Mucosa of rectum (tissue), 2 donors: ENCODE data around the gene PIGR.

ENCODE experiments used
- H3K27ac ChIP-seq, 2 donors: one replicate each; pipeline ENCODE4 v1.7.0; 2013; ENCODE audit warnings: inconsistent platforms in 2 of 2, low read depth in 2 of 2, low read length in 2 of 2
- H3K27me3 ChIP-seq, 2 donors: one replicate each; pipeline ENCODE4 v1.7.0; 2013; ENCODE audit warnings: low read length in 2 of 2; ENCODE audit not compliant: control insufficient read depth in 2 of 2, insufficient read depth in 2 of 2
- H3K36me3 ChIP-seq, 2 donors: one replicate each; pipeline ENCODE4 v1.7.0; 2013; ENCODE audit warnings: low read length in 2 of 2; ENCODE audit not compliant: control insufficient read depth in 2 of 2, insufficient read depth in 2 of 2
- H3K4me1 ChIP-seq, 2 donors: one replicate each; pipeline ENCODE4 v1.7.0; 2013; ENCODE audit warnings: low read length in 2 of 2, mild to moderate bottlenecking in 1 of 2; ENCODE audit not compliant: control insufficient read depth in 2 of 2, insufficient read depth in 2 of 2
- H3K4me3 ChIP-seq, 2 donors: one replicate each; pipeline ENCODE4 v1.7.0; 2013; ENCODE audit warnings: low read length in 2 of 2
- H3K9ac ChIP-seq, 2 donors: one replicate each; pipeline ENCODE4 v1.7.0; 2013; ENCODE audit warnings: low read length in 2 of 2, low read depth in 1 of 2, mild to moderate bottlenecking in 1 of 2
- H3K9me3 ChIP-seq, 2 donors: one replicate each; pipeline ENCODE4 v1.7.0; 2013; ENCODE audit warnings: low read length in 2 of 2; ENCODE audit not compliant: control insufficient read depth in 2 of 2
- donor health status: healthy.
- donor health status: Normal muscosa, but diverticular disease.

PIGR gene

GRCh38 chr1:206951318-206952100 lies 5.2 kb upstream of the PIGR start:
- Histone ChIP-seq H3K36me3 (no peaks in the 10 kb centered on the region), H3K27ac (peak overlapping the region; percentile 89 to 91), H3K9me3 (no peaks in the 10 kb centered on the region), H3K4me1 (peaks cover 61 to 87% of the 10 kb centered on the region in 2 donors), H3K27me3 (no peaks in the 10 kb centered on the region), H3K9ac (peak overlapping the region in 1 of 2 donors; percentile 50), H3K4me3 (peak overlapping the region in 1 of 2 donors; percentile 8)

- no peaks in the 10 kb centered on the region for H3K9me3 ChIP-seq
- H3K9ac ChIP-seq, result no peak overlapping the region
- no peak overlapping the region for H3K27ac ChIP-seq
- H3K4me1 ChIP-seq, result peaks cover 48 to 71% of the 10 kb centered on the region in 2 donors
- no peaks in the 10 kb centered on the region for H3K27me3 ChIP-seq
- H3K4me3 ChIP-seq, result no peak overlapping the region
- peaks cover 0 to 7% of the 10 kb centered on the region in 2 donors for H3K36me3 ChIP-seq
Measured at GRCh38 chr1:206949641-206950040, 3.4 kb upstream of the PIGR start.

- peaks cover 0 to 9% of the 10 kb centered on the region in 2 donors for H3K36me3 ChIP-seq
- H3K27ac ChIP-seq, result no peak overlapping the region
- no peaks in the 10 kb centered on the region for H3K27me3 ChIP-seq
- peaks cover 44 to 66% of the 10 kb centered on the region in 2 donors for H3K4me1 ChIP-seq
- H3K9ac ChIP-seq, result no peak overlapping the region
- no peak overlapping the region for H3K4me3 ChIP-seq
- no peaks in the 10 kb centered on the region for H3K9me3 ChIP-seq
Measured at GRCh38 chr1:206949208-206949607, 2.9 kb upstream of the PIGR start.

- Histone ChIP-seq H3K27ac (peak overlapping the region; percentile 83 to 90), H3K4me1 (peaks cover 42 to 62% of the 10 kb centered on the region in 2 donors), H3K4me3 (peak overlapping the region; percentile 82 to 99), H3K9me3 (no peaks in the 10 kb centered on the region), H3K36me3 (peaks cover 9 to 24% of the 10 kb centered on the region in 2 donors), H3K27me3 (no peaks in the 10 kb centered on the region), H3K9ac (peak overlapping the region; percentile 81 to 99)
Measured at GRCh38 chr1:206947255-206947654, 989 bp upstream of the PIGR start.

- Histone ChIP-seq H3K36me3 (peaks cover 13 to 33% of the 10 kb centered on the region in 2 donors), H3K9me3 (no peaks in the 10 kb centered on the region), H3K27me3 (no peaks in the 10 kb centered on the region), H3K27ac (peak overlapping the region; percentile 83 to 90), H3K4me1 (peaks cover 43 to 60% of the 10 kb centered on the region in 2 donors), H3K9ac (peak overlapping the region; percentile 81 to 99), H3K4me3 (peak overlapping the region; percentile 82 to 99)
Measured at GRCh38 chr1:206945779-206946178, 487 bp downstream of the PIGR start.

GRCh38 chr1:206944703-206945102 lies 1.6 kb downstream of the PIGR start:
- Histone ChIP-seq H3K27ac (peak overlapping the region; percentile 83 to 90), H3K9me3 (no peaks in the 10 kb centered on the region), H3K9ac (peak overlapping the region; percentile 81 to 99), H3K27me3 (no peaks in the 10 kb centered on the region), H3K4me1 (peaks cover 48 to 63% of the 10 kb centered on the region in 2 donors), H3K36me3 (peaks cover 21 to 41% of the 10 kb centered on the region in 2 donors), H3K4me3 (peak overlapping the region; percentile 82 to 99)

- peak overlapping the region; percentile 56 to 81 for H3K9ac ChIP-seq
- no peaks in the 10 kb centered on the region for H3K9me3 ChIP-seq
- no peaks in the 10 kb centered on the region for H3K27me3 ChIP-seq
- H3K27ac ChIP-seq, result peak overlapping the region; percentile 90
- peaks cover 38 to 63% of the 10 kb centered on the region in 2 donors for H3K4me1 ChIP-seq
- H3K4me3 ChIP-seq, result peak overlapping the region; percentile 50 to 99
- peaks cover 42 to 61% of the 10 kb centered on the region in 2 donors for H3K36me3 ChIP-seq
Measured at GRCh38 chr1:206941766-206942418, 4.4 kb downstream of the PIGR start.

- H3K27ac ChIP-seq, result peak overlapping the region; percentile 84 to 90
- peaks cover 38 to 65% of the 10 kb centered on the region in 2 donors for H3K4me1 ChIP-seq
- no peaks in the 10 kb centered on the region for H3K9me3 ChIP-seq
- peak overlapping the region; percentile 14 to 66 for H3K9ac ChIP-seq
- no peaks in the 10 kb centered on the region for H3K27me3 ChIP-seq
- peaks cover 54 to 75% of the 10 kb centered on the region in 2 donors for H3K36me3 ChIP-seq
- H3K4me3 ChIP-seq, result peak overlapping the region; percentile 50 to 68
Measured at GRCh38 chr1:206940588-206940936, 5.7 kb downstream of the PIGR start.

- Histone ChIP-seq H3K36me3 (peaks cover 60 to 77% of the 10 kb centered on the region in 2 donors), H3K9ac (peak overlapping the region in 1 of 2 donors; percentile 66), H3K9me3 (no peaks in the 10 kb centered on the region), H3K4me1 (peaks cover 38 to 65% of the 10 kb centered on the region in 2 donors), H3K4me3 (peak overlapping the region; percentile 50 to 68), H3K27me3 (no peaks in the 10 kb centered on the region), H3K27ac (peak overlapping the region; percentile 84 to 90)
Measured at GRCh38 chr1:206939841-206940587, 6.3 kb downstream of the PIGR start.
